ENCODE measurements around the gene KCNH4.
A peak's percentile ranks its signal among the peaks of the same experiment; 100 is the strongest.

KCNH4 gene

GRCh38 chr17:42117397-42118125 lies 63.4 kb downstream of the KCNH4 start:
- no peak for DNase-seq (ENCODE audit: low read depth in 2 of 2)

- DNase-seq (ENCODE audit: low read depth in 2 of 2) = peak; percentile 51 to 66
These were observed 64.1 kb downstream of the KCNH4 start for GRCh38 chr17:42116705-42117396.

- DNase-seq (ENCODE audit: low read depth in 2 of 2) = no peak
These were observed 66.8 kb downstream of the KCNH4 start for GRCh38 chr17:42114118-42114517.

GRCh38 chr17:42113293-42114069 lies 67.5 kb downstream of the KCNH4 start:
- DNase-seq (ENCODE audit: low read depth in 2 of 2) = no peak

- peak; percentile 57 to 73 for DNase-seq (ENCODE audit: low read depth in 2 of 2)
These were observed 68.3 kb downstream of the KCNH4 start, which contains the start of gene DHX58 for GRCh38 chr17:42112552-42113176. TSS of gene DHX58 (minus strand) at chr17:42112714. CDS start at chr17:42111892, 822 bp downstream.

GRCh38 chr17:42111871-42112551 lies 68.9 kb downstream of the KCNH4 start:
- DNase-seq (ENCODE audit: low read depth in 2 of 2) = no peak

GRCh38 chr17:42111265-42111636 lies 69.7 kb downstream of the KCNH4 start:
- no peak for DNase-seq (ENCODE audit: low read depth in 2 of 2)

GRCh38 chr17:42110301-42111264 lies 70.4 kb downstream of the KCNH4 start:
- no peak for DNase-seq (ENCODE audit: low read depth in 2 of 2)

GRCh38 chr17:42109086-42109485 lies 71.9 kb downstream of the KCNH4 start:
- DNase-seq (ENCODE audit: low read depth in 2 of 2) = no peak

GRCh38 chr17:42107597-42108576 lies 73.1 kb downstream of the KCNH4 start:
- peak; percentile 77 to 85 for DNase-seq (ENCODE audit: low read depth in 2 of 2)

GRCh38 chr17:42107124-42107523 lies 73.8 kb downstream of the KCNH4 start:
- DNase-seq (ENCODE audit: low read depth in 2 of 2) = no peak

All from stimulated activated CD8-positive, alpha-beta memory T cell treated with anti-CD3 and anti-CD28 coated beads, Interleukin-15, amount 100 ng/mL, for 4 hours (primary cell).